HG02798 (cell line): Measurements from ENCODE around the gene CD34.
A peak's percentile ranks its signal among the peaks of the same experiment; 100 is the strongest.
"Not testable (repeated sequence)": the region's sequence is repeated elsewhere in the genome, so short reads cannot be mapped to it uniquely, and the experiment has no call there.

Experiments used
- ATAC-seq: cut with Tn5 transposase; IDR thresholded peaks from one replicate; pipeline ENCODE4 v1.9.1; 2021; ENCODE audit warnings: mild to moderate bottlenecking; ENCODE audit not compliant: unreplicated experiment, poor library complexity

Gene CD34

GRCh38 chr1:207910591-207911354, at the start of gene CD34:
Gene CD34 (minus strand): TSS chr1:207911125. CDS start chr1:207911080, 45 bp downstream.
- no peak for ATAC-seq

GRCh38 chr1:207960346-207960745, 49.4 kb upstream of the CD34 start:
- no peak for ATAC-seq

GRCh38 chr1:207959910-207960309, 49.0 kb upstream of the CD34 start:
- ATAC-seq, result no peak

- no peak for ATAC-seq
Measured at GRCh38 chr1:207959141-207959825, 48.4 kb upstream of the CD34 start.

GRCh38 chr1:207958376-207959139, 47.6 kb upstream of the CD34 start:
- no peak for ATAC-seq

- no peak for ATAC-seq
Measured at GRCh38 chr1:207956986-207957385, 46.1 kb upstream of the CD34 start.

GRCh38 chr1:207954104-207954503, 43.2 kb upstream of the CD34 start:
- ATAC-seq, result no peak

GRCh38 chr1:207952617-207953542, 42.0 kb upstream of the CD34 start:
- no peak for ATAC-seq

GRCh38 chr1:207951652-207952051, 40.7 kb upstream of the CD34 start:
- ATAC-seq, result no peak

GRCh38 chr1:207950750-207951149, 39.8 kb upstream of the CD34 start:
- ATAC-seq, result no peak

- ATAC-seq, result no peak
Measured at GRCh38 chr1:207949571-207950195, 38.8 kb upstream of the CD34 start.

GRCh38 chr1:207948536-207949250, 37.8 kb upstream of the CD34 start:
- ATAC-seq, result no peak

- no peak for ATAC-seq
Measured at GRCh38 chr1:207946756-207947155, 35.8 kb upstream of the CD34 start.

- no peak for ATAC-seq
Measured at GRCh38 chr1:207944571-207944970, 33.6 kb upstream of the CD34 start.

GRCh38 chr1:207942337-207942741, 31.4 kb upstream of the CD34 start:
- not testable (repeated sequence) for ATAC-seq

- no peak for ATAC-seq
Measured at GRCh38 chr1:207941665-207942064, 30.7 kb upstream of the CD34 start.

GRCh38 chr1:207938016-207938415, 27.1 kb upstream of the CD34 start:
- no peak for ATAC-seq

GRCh38 chr1:207937204-207937603, 26.3 kb upstream of the CD34 start:
- no peak for ATAC-seq

GRCh38 chr1:207935166-207935583, 24.2 kb upstream of the CD34 start:
- peak; percentile 97 for ATAC-seq
